Measurements from ENCODE around the gene SPPL2A. TPM values are rescaled to one million over a fixed set of nuclear protein-coding genes. Genes with fewer than 3 reads are reported as not detected.

SPPL2A gene
- total and polyA plus RNA-seq, 9 of the 15 experiments (the other 6 are each of a cell fraction or from before 2014, with no cell fraction given), result 9.8 to 66.1 (median 38.0) TPM

- TF ChIP-seq ZNF407 (IDR thresholded peaks at IDR 0.05; ENCODE audit: low read depth), result no peak
- no peak for TF ChIP-seq TAF15 (IDR thresholded peaks at IDR 0.05; ENCODE audit: low read depth, low read length)
- TF ChIP-seq PATZ1 (CRISPR knock-in tag; IDR thresholded peaks at IDR 0.05; ENCODE audit: borderline replicate concordance), result no peak
- no peak for TF ChIP-seq GTF2A2 (tag; IDR thresholded peaks at IDR 0.05)
- no peak for TF ChIP-seq ZNF609 (CRISPR knock-in tag; IDR thresholded peaks at IDR 0.05; ENCODE audit: borderline replicate concordance)
- no peak for TF ChIP-seq HNRNPUL1 (IDR thresholded peaks at IDR 0.05; ENCODE audit: low read length)
- 0 out of 2 replicates have a peak, but pooled peaks have one; percentile 6 for TF ChIP-seq HMBOX1 (IDR thresholded peaks at IDR 0.05)
- no peak for TF ChIP-seq ZNF449 (CRISPR knock-in tag; IDR thresholded peaks at IDR 0.05)
These were observed 79.5 kb downstream of the SPPL2A start (continued) for GRCh38 chr15:50685976-50686468.
